ENCODE data around the gene DNAAF1. TPM values are rescaled to one million over a fixed set of nuclear protein-coding genes. Genes with fewer than 3 reads are reported as not detected.
"Not testable (repeated sequence)": the region's sequence is repeated elsewhere in the genome, so short reads cannot be mapped to it uniquely, and the experiment has no call there.

The DNAAF1 gene
- polyA plus RNA-seq, 3 donors from 2014 or later = 2.6 TPM; not detected in 2

DNA sequence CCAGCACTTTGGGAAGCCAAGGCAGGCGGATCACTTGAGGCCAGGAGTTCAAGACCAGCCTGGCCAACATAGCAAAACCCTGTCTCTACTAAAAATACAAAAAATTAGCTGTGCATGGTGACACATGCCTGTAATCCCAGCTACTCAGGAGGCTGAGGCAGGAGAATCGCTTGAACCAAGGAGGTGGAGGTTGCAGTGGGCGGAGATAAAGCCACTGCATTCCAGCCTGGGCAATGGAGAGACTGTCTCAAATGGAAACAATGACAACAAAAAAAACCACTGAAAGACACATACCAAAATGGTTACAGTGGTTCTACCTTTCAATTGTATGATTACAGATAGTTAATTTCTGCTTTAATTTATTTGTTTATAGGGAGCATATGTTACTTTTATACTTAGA is 33.2 kb upstream of the DNAAF1 start:
- H3K4me1 Mint-ChIP-seq = peaks cover 35 to 56% of the 10 kb centered on the region in 2 donors
- H3K9me3 Mint-ChIP-seq; H3K27me3 Mint-ChIP-seq (ENCODE audit: low read depth in 3 of 3); H3K36me3 Mint-ChIP-seq; H3K4me3 Mint-ChIP-seq; DNase-seq; H3K27ac Mint-ChIP-seq: not testable (repeated sequence)

DNA sequence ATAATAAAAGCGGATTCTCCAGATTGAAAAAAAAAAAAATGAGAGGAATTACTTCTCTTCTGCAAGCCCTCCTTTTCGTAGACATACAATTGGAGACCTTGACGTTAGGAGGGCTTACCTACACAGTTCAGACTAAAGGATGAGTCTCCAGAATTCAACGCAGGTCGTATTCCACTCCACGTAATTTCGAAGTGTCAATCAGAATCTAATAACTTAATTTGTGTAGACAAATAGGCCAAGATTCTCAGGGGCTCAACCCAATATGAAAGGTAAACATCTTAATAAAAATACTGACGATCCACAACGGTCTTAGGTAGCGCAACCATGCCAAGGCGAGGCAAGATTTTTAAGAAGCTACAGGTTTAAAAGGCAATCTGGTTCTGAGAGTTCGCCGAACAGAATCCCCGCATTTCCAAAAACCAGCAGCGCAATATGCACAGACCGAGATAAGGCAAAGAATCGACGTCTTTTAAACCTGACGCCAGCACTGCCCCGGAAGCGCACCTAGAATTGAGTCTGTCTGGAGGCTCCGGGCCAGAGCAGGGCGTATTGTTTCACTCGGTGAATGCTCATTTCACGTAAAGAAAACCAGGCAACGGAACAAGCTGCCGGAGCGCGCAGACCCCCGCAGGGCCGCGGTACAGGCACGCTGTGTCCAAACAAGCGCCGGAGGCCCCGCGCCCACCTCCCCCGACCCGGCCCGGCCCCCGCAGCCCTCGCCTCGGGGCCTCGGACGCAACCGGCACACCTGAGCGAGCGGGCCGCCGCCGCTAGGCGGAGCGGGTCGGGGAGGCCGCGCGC is 29.0 kb upstream of the DNAAF1 start:
- DNase-seq = no peak
- no peaks in the 10 kb centered on the region for H3K36me3 Mint-ChIP-seq
- H3K9me3 Mint-ChIP-seq = no peaks in the 10 kb centered on the region
- H3K27me3 Mint-ChIP-seq (ENCODE audit: low read depth in 3 of 3) = peaks cover 3 to 8% (median 7%) of the 10 kb centered on the region in 3 donors
- H3K4me1 Mint-ChIP-seq = peaks cover 23 to 28% of the 10 kb centered on the region in 2 donors
- H3K4me3 Mint-ChIP-seq = peak overlapping the region; percentile 91 to 96 (median 92)
- peak overlapping the region; percentile 93 to 97 (median 96) for H3K27ac Mint-ChIP-seq

DNA sequence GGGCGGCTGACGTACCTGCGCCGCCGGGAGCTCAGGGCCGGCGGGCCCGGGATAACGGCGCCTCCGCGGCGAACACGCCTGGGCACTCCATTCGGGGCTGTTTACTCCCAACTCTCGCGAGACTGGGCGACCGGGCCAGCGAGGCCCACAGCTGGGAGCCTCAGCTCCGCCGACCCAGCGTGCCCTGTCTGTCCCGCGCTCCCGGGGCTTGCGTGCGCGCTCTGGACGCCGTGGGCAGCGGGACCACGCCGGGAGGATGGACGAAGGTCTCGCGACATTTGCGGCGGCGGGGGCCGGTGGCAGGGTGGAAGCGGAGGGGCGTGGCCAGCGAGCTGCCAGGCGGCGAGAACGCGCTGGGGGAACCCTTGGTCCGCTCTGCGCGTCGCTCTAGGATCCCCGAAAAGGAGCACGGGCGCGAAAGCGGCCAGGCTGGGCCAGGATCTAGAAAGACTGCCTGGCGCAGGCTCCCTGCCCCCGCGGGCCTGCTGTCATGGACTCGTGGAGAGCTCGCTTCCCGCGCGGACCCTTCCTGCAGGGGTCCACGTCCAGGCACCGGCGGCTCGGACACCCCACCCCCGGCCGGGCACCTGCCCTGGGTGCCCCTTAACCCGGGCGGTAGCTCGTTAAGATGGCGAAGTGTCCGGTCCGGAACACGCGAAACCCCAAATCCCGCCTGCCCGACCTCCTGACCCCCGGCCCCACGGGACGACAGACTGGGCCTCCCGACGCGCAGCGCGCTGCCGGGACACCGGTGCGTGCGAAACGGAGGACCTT is 28.2 kb upstream of the DNAAF1 start, which contains the start of gene MBTPS1:
TSS of gene MBTPS1 (minus strand) at position 223 of the 774 bp plus-strand sequence. CDS start 15,159 bp downstream, outside the sequence.
- Mint-ChIP-seq H3K36me3 (no peaks in the 10 kb centered on the region), H3K27me3 (ENCODE audit: low read depth in 3 of 3) (peaks cover 3 to 8% (median 7%) of the 10 kb centered on the region in 3 donors), H3K9me3 (no peaks in the 10 kb centered on the region), H3K4me3 (peak within 1 kb of the TSS; percentile 91 to 96 (median 92)), H3K4me1 (peaks cover 23 to 26% of the 10 kb centered on the region in 2 donors), H3K27ac (peak within 1 kb of the TSS; percentile 93 to 97 (median 96))
- DNase-seq = peak; percentile 99

DNA sequence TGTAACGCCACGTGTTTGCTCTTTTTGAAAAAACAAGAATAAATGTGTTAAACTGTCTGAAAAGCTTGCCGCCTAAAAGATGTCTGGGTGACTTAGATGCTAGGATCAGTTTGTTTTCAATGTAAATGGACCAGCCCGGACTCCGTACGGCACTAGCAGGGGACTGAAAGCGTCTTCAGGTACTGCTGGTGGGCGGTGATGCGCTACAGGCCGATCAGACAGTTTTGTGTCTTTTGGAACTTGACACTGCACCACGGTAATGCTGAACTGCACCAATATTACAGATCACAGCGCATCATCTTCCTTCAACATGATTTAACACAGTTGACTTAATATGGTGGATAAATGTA is 27.6 kb upstream of the DNAAF1 start:
- no peak for DNase-seq
- Mint-ChIP-seq H3K9me3 (no peaks in the 10 kb centered on the region), H3K4me1 (peaks cover 23 to 26% of the 10 kb centered on the region in 2 donors), H3K27ac (peak overlapping the region; percentile 85 to 94 (median 88)), H3K4me3 (peak overlapping the region; percentile 88 to 95 (median 91)), H3K36me3 (no peaks in the 10 kb centered on the region), H3K27me3 (ENCODE audit: low read depth in 3 of 3) (peaks cover 3 to 8% (median 7%) of the 10 kb centered on the region in 3 donors)

DNA sequence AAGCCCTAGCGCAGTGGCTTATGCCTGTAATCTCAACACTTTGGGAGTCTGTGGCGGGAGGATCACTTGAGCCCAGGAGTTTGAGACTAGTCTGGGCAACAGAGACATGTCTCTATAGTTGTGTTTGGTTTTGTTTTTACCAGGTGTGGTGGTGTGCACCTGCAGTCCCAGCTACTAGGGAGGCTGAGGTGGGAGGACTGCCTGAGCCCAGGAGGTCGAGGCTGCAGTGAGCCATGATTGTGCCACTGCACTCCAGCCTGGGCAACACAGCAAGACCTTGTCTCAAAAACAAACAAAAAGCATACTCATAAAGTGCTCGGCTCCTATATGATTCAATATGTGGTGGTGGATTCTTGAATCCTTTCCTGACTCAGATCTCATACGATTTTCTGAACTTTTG is 26.8 kb upstream of the DNAAF1 start:
- not testable (repeated sequence) for H3K9me3 Mint-ChIP-seq; H3K36me3 Mint-ChIP-seq; DNase-seq; H3K27me3 Mint-ChIP-seq (ENCODE audit: low read depth in 3 of 3)
- Mint-ChIP-seq H3K4me3 (peak overlapping the region; percentile 42 to 70 (median 61)), H3K27ac (peak overlapping the region in 2 of 6 donors; percentile 45 to 49), H3K4me1 (peaks cover 22 to 26% of the 10 kb centered on the region in 2 donors)

DNA sequence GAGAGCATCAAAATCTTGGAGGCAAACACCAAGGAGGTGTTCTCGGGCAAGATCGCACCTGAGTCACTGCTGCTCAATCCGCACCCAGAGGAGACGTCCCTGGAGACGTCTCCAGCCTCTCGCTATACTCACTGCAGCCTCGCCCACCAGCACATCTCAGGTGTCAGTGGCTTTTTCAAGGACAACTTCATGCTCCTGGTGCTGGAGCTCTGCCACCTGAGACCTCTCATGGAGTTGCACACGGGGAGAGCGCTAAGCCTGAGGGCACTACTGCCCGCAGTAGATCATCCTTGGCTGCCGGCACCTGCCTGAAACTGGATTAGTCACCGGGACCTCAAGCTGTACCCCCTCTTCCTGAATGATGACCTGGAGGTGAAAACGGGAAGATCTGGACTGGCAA is 25.7 kb upstream of the DNAAF1 start:
- Mint-ChIP-seq H3K9me3 (no peaks in the 10 kb centered on the region), H3K4me1 (peaks cover 20 to 22% of the 10 kb centered on the region in 2 donors), H3K27ac (no peak overlapping the region), H3K4me3 (no peak overlapping the region), H3K27me3 (ENCODE audit: low read depth in 3 of 3) (peaks cover 1 to 8% (median 7%) of the 10 kb centered on the region in 3 donors), H3K36me3 (peaks cover 0 to 6% (median 4%) of the 10 kb centered on the region in 3 donors)
- no peak for DNase-seq

DNA sequence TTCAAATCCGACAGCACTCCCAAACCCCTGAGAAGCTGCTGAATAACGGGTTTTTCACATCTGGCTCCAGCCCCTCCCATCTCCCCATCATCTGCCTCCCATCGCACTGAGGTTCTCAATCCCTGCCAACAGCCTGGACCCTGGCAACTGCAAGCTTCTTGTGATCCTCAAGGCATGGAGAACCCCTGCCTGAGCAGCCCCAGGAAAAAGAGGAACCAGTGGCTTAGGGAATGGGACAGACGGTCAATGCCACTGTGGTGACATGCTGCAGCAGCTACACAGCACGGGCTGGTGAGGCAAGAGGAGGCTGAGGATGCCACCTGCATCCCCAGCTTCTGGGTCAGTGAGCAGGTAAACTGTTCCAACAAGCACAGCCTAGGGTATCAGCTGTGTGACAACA is 25.1 kb upstream of the DNAAF1 start:
- peaks cover 18 to 20% of the 10 kb centered on the region in 2 donors for H3K4me1 Mint-ChIP-seq
- H3K4me3 Mint-ChIP-seq = no peak overlapping the region
- H3K36me3 Mint-ChIP-seq = peaks cover 0 to 6% (median 4%) of the 10 kb centered on the region in 3 donors
- no peaks in the 10 kb centered on the region for H3K9me3 Mint-ChIP-seq
- peaks cover under 1 to 8% (median 7%) of the 10 kb centered on the region in 3 donors for H3K27me3 Mint-ChIP-seq (ENCODE audit: low read depth in 3 of 3)
- DNase-seq = no peak
- no peak overlapping the region for H3K27ac Mint-ChIP-seq

DNA sequence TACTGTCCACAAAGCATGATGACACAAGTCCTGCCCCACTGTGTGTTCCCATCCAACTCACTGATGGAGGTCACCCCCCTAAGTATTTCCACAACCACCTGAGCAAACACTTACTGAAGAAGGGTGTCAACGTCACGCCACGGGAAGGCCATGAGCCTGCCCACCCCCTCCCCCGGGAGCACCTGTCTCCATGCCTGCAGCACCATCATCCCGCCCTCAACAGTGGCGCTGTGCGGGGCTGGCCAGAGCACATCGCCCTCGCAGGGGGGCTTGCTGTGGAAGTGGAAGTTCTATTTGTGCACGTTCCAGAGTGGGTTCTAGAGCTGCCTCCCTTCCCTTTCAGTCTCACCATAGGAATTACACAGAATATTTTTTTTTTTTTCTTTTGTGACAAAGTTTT is 24.1 kb upstream of the DNAAF1 start:
- peaks cover 8 to 10% of the 10 kb centered on the region in 2 donors for H3K4me1 Mint-ChIP-seq
- H3K9me3 Mint-ChIP-seq = no peaks in the 10 kb centered on the region
- peaks cover 0 to 8% (median 5%) of the 10 kb centered on the region in 3 donors for H3K27me3 Mint-ChIP-seq (ENCODE audit: low read depth in 3 of 3)
- no peak for DNase-seq
- H3K4me3 Mint-ChIP-seq = no peak overlapping the region
- H3K36me3 Mint-ChIP-seq = peaks cover 0 to 7% (median 4%) of the 10 kb centered on the region in 3 donors
- H3K27ac Mint-ChIP-seq = no peak overlapping the region

DNA sequence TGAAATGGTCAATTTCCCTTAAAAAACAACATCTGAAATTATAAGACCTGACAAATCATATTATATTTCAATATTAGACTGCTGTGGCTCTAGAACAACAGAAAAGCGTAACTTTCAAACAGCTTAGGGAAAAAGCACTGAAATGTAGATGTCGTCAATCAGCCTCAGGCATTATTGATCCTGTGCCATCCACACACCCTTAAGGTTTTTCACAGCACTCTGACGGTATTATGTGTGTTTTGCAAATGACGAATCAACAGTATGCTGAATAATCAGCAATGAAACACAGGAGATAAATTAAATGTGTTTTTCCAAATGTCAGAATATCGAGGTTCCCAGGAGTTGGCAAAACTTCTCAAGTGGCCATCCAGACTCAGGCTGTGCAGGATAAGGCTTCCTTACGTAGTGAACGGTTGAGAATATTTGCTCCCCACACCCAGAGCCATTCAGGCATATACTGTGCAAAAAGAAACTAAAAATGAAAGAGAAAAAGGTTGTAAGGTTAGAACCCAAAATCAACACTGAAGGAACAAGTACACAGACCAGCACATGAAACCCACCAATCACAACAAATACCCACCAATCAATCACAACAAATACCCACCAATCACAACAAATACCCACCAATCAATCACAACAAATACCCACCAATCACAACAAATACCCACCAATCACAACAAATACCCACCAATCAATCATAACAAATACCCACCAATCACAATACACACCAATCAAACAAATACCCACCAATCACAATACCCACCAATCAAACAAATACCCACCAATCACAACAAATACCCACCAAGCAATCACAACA is 20.6 kb upstream of the DNAAF1 start:
- Mint-ChIP-seq H3K9me3 (no peaks in the 10 kb centered on the region), H3K36me3 (peaks cover 1 to 15% (median 5%) of the 10 kb centered on the region in 3 donors), H3K4me3 (no peak overlapping the region), H3K27me3 (ENCODE audit: low read depth in 3 of 3) (no peaks in the 10 kb centered on the region), H3K27ac (no peak overlapping the region), H3K4me1 (no peaks in the 10 kb centered on the region)
- no peak for DNase-seq

DNA sequence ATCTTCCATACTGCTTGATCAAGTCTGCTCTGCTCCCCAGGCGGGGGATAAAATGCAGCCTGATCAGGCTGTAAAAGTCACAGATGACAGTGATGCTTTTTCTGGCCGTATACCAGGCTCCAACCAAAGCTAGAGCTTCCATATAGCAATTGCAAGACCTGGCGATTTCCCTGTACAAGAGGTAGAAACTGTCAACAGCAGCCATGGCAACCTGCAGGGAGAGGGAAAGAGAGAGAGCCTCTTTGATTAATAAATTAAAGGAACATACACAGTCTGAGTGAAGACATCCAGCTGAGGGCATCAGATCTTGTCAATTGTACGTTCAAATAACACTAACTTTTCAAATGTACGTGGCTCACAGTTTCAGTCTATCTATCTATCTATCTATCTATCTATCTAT is 14.0 kb upstream of the DNAAF1 start:
- H3K36me3 Mint-ChIP-seq = peaks cover 7 to 23% (median 15%) of the 10 kb centered on the region in 3 donors
- H3K9me3 Mint-ChIP-seq = no peaks in the 10 kb centered on the region
- no peak for DNase-seq
- H3K27ac Mint-ChIP-seq = no peak overlapping the region
- H3K4me1 Mint-ChIP-seq = no peaks in the 10 kb centered on the region
- H3K4me3 Mint-ChIP-seq = no peak overlapping the region
- no peaks in the 10 kb centered on the region for H3K27me3 Mint-ChIP-seq (ENCODE audit: low read depth in 3 of 3)

DNA sequence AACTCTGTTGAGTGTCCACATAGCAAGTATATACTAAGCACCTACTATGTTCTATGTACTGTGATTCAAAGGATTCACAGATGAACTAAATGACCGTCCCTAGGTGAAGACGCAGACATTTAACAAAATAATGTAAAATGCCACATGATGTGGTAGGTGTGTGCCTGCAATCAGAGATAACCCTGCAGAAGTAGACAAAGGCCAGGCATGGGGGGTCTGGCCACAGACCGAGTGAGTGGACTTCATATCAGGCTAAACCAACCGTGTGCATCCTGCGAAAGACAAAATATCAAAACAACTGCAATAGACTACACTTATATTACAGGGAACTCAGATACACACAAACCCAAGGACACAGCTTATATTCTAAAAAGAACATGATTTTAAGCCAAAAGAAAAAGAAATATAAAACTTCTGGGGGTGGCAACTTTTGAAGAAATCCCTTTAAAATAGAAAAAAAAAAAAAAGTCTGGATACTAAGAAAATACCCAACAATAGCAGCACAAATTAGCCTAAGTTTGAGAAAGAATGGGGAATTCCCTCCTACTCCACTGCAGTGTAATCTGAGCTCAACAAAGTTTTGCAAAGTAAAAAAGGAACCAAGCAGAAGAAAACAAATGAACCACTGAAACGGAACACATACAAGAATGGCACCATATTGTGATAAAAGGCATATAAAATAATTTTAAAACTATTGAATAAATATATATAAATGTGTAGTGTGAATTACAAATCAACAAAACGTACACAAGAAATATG is 12.4 kb upstream of the DNAAF1 start:
- DNase-seq = no peak
- H3K36me3 Mint-ChIP-seq = peaks cover 7 to 17% (median 15%) of the 10 kb centered on the region in 3 donors
- no peak overlapping the region for H3K4me3 Mint-ChIP-seq
- H3K27me3 Mint-ChIP-seq (ENCODE audit: low read depth in 3 of 3) = peaks cover 0 to 2% (median 0%) of the 10 kb centered on the region in 3 donors
- peak overlapping the region in 1 of 6 donors; percentile 38 for H3K27ac Mint-ChIP-seq
- H3K9me3 Mint-ChIP-seq = no peaks in the 10 kb centered on the region
- H3K4me1 Mint-ChIP-seq = peaks cover 0 to 1% of the 10 kb centered on the region in 2 donors

DNA sequence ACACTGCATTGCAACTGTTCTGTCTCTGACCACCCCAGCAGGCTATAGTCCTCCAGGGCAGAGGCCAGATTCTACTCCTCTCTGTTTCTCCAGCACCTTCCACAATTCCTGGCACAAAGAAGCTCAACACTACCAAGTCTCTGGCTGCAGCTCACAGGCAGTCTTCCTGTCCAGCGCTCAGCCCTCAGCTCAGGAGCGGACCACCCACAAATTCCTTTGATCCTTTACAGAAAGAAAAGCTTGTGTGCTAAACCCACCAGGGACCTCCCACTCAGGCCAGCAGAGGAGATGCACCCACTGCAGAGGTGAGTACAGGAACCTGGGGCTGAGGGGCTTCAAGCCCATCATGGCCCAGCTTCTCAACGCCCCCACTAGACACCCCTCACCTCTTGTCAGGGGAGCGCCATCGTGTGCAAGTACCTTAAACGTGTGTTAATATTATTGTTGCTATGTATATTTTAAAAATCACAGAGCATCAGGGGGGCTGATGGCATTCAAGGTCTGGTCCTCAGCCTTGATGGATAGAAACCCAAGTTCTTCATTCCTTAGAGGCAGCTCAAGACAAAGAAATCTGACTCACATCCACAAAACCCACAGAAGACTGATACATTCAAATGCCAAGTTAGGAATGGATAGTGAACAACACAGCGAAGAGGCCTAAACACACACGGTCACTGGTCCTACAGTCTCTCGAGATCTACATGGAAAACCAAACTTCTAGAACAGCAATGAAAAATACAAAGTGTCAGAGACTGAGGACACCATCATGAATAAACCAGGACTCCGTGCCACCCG is 8.6 kb upstream of the DNAAF1 start:
- Mint-ChIP-seq H3K4me3 (no peak overlapping the region), H3K36me3 (no peaks in the 10 kb centered on the region), H3K9me3 (no peaks in the 10 kb centered on the region), H3K27ac (peak overlapping the region in 2 of 6 donors; percentile 20 to 74), H3K27me3 (ENCODE audit: low read depth in 3 of 3) (peaks cover 0 to 2% (median 0%) of the 10 kb centered on the region in 3 donors), H3K4me1 (peaks cover 4 to 6% of the 10 kb centered on the region in 2 donors)
- no peak for DNase-seq

All from immature natural killer cell (primary cell).